PFSK-1 (cell line): ENCODE results near the gene SBSN.

ENCODE experiments used
- FOXP2 ChIP-seq: optimal IDR thresholded peaks from 2 replicates; pipeline ENCODE3; 2011; ENCODE audit warnings: borderline replicate concordance, control low read depth, inconsistent platforms; ENCODE audit not compliant: insufficient read depth; ENCODE audit errors: extremely low read length, extremely low read depth
- POLR2AphosphoS5 ChIP-seq: IDR thresholded peaks from 2 replicates; pipeline ENCODE4 v1.6.1; 2012; ENCODE audit warnings: low read depth, mild to moderate bottlenecking, control low read depth, low read length, moderate library complexity
- SIN3A ChIP-seq: IDR thresholded peaks from 2 replicates; pipeline ENCODE4 v1.6.1; 2012; ENCODE audit warnings: mild to moderate bottlenecking, low read length, moderate library complexity, borderline replicate concordance; ENCODE audit not compliant: insufficient read depth
- TAF1 ChIP-seq: IDR thresholded peaks from 2 replicates; pipeline ENCODE4 v1.6.1; 2012; ENCODE audit warnings: low read length, control low read depth, borderline replicate concordance; ENCODE audit not compliant: insufficient read depth
- TF ChIP-seq, protein P1 (sequence below), 2 experiments: IDR thresholded peaks; 2 replicates each; pipeline versions ENCODE4 v1.6.1 to v1.8.0; 2011 to 2012; ENCODE audit warnings: low read depth in 2 of 2, low read length in 2 of 2, control low read depth in 1 of 2, inconsistent platforms in 1 of 2, mild to moderate bottlenecking in 1 of 2, moderate library complexity in 1 of 2; ENCODE audit not compliant: insufficient read depth in 1 of 2

The SBSN gene

DNA sequence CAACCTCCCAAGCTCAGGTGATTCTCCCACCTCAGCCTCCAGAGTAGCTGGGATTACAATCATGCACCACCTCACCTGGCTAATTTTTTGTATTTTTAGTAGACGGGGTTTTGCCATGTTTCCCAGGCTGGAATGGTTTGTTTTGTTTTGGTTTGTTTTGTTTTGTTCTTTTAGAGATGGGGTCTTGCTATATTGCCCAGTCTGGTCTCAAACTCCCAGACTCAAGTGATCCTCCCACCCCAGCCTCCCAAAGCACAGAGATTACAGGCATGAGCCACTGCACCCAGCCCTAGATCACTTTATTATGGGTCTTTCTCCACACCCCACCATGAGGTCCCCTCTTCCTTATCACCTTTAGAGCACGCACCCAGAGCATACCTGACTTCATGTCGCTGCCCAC is 29.9 kb downstream of the SBSN start:
- no peak for TF ChIP-seq FOXP2
- no peak for TF ChIP-seq POLR2AphosphoS5
- no peak for TF ChIP-seq TAF1
- TF ChIP-seq SIN3A: no peak
- TF ChIP-seq, protein P1, sequence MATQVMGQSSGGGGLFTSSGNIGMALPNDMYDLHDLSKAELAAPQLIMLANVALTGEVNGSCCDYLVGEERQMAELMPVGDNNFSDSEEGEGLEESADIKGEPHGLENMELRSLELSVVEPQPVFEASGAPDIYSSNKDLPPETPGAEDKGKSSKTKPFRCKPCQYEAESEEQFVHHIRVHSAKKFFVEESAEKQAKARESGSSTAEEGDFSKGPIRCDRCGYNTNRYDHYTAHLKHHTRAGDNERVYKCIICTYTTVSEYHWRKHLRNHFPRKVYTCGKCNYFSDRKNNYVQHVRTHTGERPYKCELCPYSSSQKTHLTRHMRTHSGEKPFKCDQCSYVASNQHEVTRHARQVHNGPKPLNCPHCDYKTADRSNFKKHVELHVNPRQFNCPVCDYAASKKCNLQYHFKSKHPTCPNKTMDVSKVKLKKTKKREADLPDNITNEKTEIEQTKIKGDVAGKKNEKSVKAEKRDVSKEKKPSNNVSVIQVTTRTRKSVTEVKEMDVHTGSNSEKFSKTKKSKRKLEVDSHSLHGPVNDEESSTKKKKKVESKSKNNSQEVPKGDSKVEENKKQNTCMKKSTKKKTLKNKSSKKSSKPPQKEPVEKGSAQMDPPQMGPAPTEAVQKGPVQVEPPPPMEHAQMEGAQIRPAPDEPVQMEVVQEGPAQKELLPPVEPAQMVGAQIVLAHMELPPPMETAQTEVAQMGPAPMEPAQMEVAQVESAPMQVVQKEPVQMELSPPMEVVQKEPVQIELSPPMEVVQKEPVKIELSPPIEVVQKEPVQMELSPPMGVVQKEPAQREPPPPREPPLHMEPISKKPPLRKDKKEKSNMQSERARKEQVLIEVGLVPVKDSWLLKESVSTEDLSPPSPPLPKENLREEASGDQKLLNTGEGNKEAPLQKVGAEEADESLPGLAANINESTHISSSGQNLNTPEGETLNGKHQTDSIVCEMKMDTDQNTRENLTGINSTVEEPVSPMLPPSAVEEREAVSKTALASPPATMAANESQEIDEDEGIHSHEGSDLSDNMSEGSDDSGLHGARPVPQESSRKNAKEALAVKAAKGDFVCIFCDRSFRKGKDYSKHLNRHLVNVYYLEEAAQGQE (IDR thresholded peaks at IDR 0.05; ENCODE audit: insufficient read depth in 1 of 2, low read depth in 2 of 2, low read length in 2 of 2): no peak

DNA sequence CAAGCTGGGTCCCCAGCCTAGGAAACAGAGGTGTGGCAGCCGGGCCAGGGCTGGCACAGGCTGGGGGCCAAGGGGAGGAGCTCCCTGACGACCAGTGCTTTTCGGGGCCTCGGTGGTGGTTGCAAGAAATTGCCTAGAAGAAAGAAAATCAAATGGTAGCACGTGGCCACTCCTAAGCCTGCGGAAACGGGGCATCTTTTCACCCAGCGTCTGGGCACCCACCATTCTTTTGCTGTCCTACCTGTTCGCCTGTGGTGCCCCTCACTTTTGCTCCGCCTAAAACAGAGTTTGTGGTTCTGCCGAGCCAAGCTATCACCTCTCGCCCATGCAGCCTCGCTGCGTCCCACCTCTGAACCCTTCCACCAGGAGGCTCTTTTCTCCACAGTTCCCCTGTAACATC is 30.7 kb downstream of the SBSN start:
- TF ChIP-seq POLR2AphosphoS5 (no peak), FOXP2 (no peak), SIN3A (no peak), TAF1 (no peak)
- TF ChIP-seq, protein P1 (IDR thresholded peaks at IDR 0.05; ENCODE audit: insufficient read depth in 1 of 2, low read depth in 2 of 2, low read length in 2 of 2): no peak

DNA sequence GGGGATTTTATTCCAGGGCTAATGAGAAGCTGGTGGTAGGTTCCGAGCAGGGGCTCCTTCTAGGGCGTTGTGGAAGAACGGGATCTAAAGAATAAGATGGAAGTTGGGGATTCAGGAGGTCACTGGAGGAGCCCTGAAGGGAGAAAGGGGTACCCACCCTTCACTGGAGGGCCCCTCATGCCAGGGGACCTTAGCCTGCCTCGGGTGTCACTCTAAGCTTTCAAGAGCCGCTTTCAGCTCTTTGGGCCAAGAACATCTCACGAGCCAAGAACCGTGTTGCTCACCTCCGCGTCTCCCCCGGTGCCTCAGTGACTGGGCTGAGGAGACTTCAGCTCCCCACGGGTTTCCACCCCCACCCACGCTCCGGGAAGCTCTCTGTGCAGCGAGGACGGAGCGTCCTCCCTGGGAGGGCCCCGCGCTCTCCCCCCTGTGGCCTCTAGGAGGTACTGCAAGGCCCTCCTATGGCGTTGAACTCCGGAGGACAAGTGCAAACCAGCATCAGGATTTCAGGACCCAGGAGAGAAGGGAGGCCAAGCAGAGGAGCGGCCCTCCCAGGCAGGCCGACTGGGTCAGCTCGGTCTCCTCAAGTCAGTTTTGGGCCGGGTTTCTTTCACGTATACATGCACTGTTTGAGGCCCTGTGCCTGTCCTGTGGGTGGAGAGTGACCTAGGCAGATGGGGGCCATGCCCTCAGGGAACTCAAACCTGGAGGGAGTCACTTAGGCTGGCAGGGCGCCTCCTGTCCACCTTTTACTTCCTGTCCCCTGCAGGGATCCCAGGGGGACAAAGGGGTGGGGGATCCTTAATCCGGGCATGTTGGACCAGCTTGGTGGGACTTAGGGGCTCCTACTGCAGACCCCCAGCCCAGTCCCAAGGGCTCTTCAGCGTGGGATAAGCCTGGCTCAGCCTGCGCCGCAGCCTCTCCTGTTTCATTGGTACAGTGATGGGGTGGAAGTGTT is 32.7 kb downstream of the SBSN start:
- no peak for TF ChIP-seq POLR2AphosphoS5
- no peak for TF ChIP-seq SIN3A
- TF ChIP-seq, protein P1 (IDR thresholded peaks at IDR 0.05; ENCODE audit: insufficient read depth in 1 of 2, low read depth in 2 of 2, low read length in 2 of 2): no peak
- no peak for TF ChIP-seq TAF1
- TF ChIP-seq FOXP2: no peak

DNA sequence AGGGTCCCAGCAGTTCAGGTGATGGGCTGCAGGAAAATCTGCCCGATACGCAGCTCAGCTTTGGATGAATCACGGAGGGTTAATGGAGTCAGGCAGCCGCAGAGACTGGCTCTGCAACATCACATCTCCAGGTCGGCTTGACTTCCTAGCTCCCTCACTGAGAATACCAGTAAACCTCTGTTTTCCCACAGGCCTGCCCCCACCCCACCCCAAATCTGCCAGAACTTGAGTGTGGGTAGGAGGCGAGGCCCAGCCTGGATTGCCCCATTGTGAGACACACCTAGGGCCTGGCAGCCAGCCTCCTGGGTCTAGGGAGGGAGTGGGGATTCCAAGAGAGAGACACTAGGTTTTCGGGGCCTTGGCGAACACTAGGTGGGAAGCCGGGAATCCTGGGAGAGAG is 34.1 kb downstream of the SBSN start:
- no peak for TF ChIP-seq SIN3A
- no peak for TF ChIP-seq TAF1
- TF ChIP-seq POLR2AphosphoS5: no peak
- TF ChIP-seq, protein P1 (IDR thresholded peaks at IDR 0.05; ENCODE audit: insufficient read depth in 1 of 2, low read depth in 2 of 2, low read length in 2 of 2): no peak
- TF ChIP-seq FOXP2: no peak
